Measurements from ENCODE around the gene TAF1C. TPM values are rescaled to one million over a fixed set of nuclear protein-coding genes. Genes with fewer than 3 reads are reported as not detected.

Gene TAF1C
- total and polyA plus RNA-seq, 3 donors from 2014 or later: 42.1 to 101 (median 101) TPM

- intact Hi-C loops (cut with DNase I; ENCODE audit: low total_unique reads): no loop called here
- WGBS, 2 donors: 89 to 91% methylated on average over 13 of the region's 13 CpGs
- Histone ChIP-seq H3K27me3 (no peaks in the 10 kb centered on the region), H3K27ac (no peak overlapping the region), H3K4me1 (no peaks in the 10 kb centered on the region), H3K9me3 (no peaks in the 10 kb centered on the region), H3K36me3 (ENCODE audit: low read depth, missing control alignments) (no peaks in the 10 kb centered on the region), H3K4me3 (no peak overlapping the region)
- TF ChIP-seq CTCF (IDR thresholded peaks at IDR 0.05): no peak
- no peak for DNase-seq
These were observed 19.8 kb downstream of the TAF1C start for GRCh38 chr16:84166796-84167695.

GRCh38 chr16:84165746-84166145 is 21.1 kb downstream of the TAF1C start:
- Histone ChIP-seq H3K9me3 (no peaks in the 10 kb centered on the region), H3K27me3 (no peaks in the 10 kb centered on the region), H3K36me3 (ENCODE audit: low read depth, missing control alignments) (no peaks in the 10 kb centered on the region), H3K4me1 (no peaks in the 10 kb centered on the region), H3K4me3 (no peak overlapping the region), H3K27ac (no peak overlapping the region)
- 84 to 94% methylated on average over 7 of the region's 7 CpGs for WGBS, 2 donors
- intact Hi-C loops (cut with DNase I; ENCODE audit: low total_unique reads): no loop called here
- TF ChIP-seq POLR2A (IDR thresholded peaks at IDR 0.05) (no peak), CTCF (IDR thresholded peaks at IDR 0.05) (no peak)
- no peak for DNase-seq

- no peaks in the 10 kb centered on the region for H3K27me3 ChIP-seq
- H3K36me3 ChIP-seq (ENCODE audit: low read depth, missing control alignments): no peaks in the 10 kb centered on the region
- TF ChIP-seq CTCF (IDR thresholded peaks at IDR 0.05) (no peak), POLR2A (IDR thresholded peaks at IDR 0.05) (no peak)
- 77 to 84% methylated on average over 3 of the region's 3 CpGs for WGBS, 2 donors
- DNase-seq: no peak
- intact Hi-C loops (cut with DNase I; ENCODE audit: low total_unique reads): no loop called here
- no peaks in the 10 kb centered on the region for H3K9me3 ChIP-seq
- H3K4me1 ChIP-seq: no peaks in the 10 kb centered on the region
- H3K4me3 ChIP-seq: no peak overlapping the region
- no peak overlapping the region for H3K27ac ChIP-seq
These were observed 25.1 kb downstream of the TAF1C start for GRCh38 chr16:84161801-84162200.

- Histone ChIP-seq H3K4me1 (no peaks in the 10 kb centered on the region), H3K27ac (no peak overlapping the region), H3K4me3 (no peak overlapping the region), H3K27me3 (no peaks in the 10 kb centered on the region), H3K9me3 (no peaks in the 10 kb centered on the region), H3K36me3 (ENCODE audit: low read depth, missing control alignments) (no peaks in the 10 kb centered on the region)
- no peak for TF ChIP-seq POLR2A (IDR thresholded peaks at IDR 0.05)
- TF ChIP-seq CTCF (IDR thresholded peaks at IDR 0.05): no peak
- WGBS, 2 donors: 74 to 86% methylated on average over 3 to 10 of the region's 10 CpGs
- no peak for DNase-seq
- intact Hi-C loops (cut with DNase I; ENCODE audit: low total_unique reads): no loop called here
These were observed 25.8 kb downstream of the TAF1C start for GRCh38 chr16:84161037-84161436.

- H3K4me1 ChIP-seq: no peaks in the 10 kb centered on the region
- WGBS, 2 donors: 74 to 75% methylated on average over 1 of the region's 1 CpG
- no peaks in the 10 kb centered on the region for H3K27me3 ChIP-seq
- TF ChIP-seq CTCF (IDR thresholded peaks at IDR 0.05) (no peak), POLR2A (IDR thresholded peaks at IDR 0.05) (no peak)
- H3K27ac ChIP-seq: no peak overlapping the region
- intact Hi-C loops (cut with DNase I; ENCODE audit: low total_unique reads): no loop called here
- no peaks in the 10 kb centered on the region for H3K36me3 ChIP-seq (ENCODE audit: low read depth, missing control alignments)
- DNase-seq: no peak
- H3K4me3 ChIP-seq: no peak overlapping the region
- no peaks in the 10 kb centered on the region for H3K9me3 ChIP-seq
These were observed 27.1 kb downstream of the TAF1C start for GRCh38 chr16:84159800-84160199.
